GM12872 (cell line): ENCODE data around the gene JUN.

Experiments
- CTCF ChIP-seq: IDR thresholded peaks from 3 replicates; pipeline ENCODE4 v1.5.1; 2011; ENCODE audit warnings: low read depth, mild to moderate bottlenecking, low read length, moderate library complexity; ENCODE audit not compliant: insufficient read depth

The JUN gene

DNA sequence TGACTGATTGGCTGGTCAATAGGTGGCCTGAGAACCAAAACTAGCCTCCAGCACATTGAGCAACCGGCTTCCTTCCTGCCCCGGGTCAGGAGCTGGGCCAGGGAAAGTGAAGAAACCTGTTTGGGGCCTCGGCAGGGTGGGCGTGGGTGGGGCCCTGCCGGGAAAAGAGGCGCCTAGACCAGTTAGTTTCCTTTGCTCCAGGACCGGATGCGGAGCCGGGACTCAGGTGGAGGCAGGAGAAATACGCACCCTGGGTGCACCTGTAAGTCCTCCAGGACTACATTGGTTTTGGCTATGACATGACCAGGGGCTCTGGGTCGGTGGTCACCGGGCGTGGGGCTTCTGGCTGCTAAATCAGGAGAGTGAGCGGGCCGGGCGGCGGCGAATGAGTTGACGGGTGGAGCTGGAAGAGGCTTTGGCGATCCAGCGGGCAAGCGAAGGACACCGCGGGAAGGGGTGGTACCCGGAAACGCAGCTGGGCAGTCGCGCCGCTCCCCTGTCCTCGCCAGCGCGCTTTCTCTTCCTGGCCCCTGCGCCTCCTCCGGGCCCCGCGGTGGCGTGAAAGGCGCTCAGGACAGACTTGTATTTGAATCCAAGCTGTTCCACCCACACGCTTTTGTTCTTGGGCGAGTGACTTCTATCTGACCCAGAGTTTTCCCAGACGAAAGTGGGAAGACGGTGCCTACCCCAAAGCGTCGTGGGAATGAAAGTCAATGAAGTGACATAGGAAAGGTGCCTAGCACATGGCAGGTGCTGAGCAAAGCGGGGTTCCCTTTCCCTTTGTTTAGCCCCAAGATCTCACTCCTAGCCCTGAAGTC lies 30.6 kb upstream of the JUN start:
- TF ChIP-seq CTCF, result no peak

- no peak for TF ChIP-seq CTCF
Observed at GRCh38 chr1:58813801-58814200, 30.0 kb upstream of the JUN start.

GRCh38 chr1:58813361-58813760 lies 29.5 kb upstream of the JUN start:
- TF ChIP-seq CTCF, result no peak

DNA sequence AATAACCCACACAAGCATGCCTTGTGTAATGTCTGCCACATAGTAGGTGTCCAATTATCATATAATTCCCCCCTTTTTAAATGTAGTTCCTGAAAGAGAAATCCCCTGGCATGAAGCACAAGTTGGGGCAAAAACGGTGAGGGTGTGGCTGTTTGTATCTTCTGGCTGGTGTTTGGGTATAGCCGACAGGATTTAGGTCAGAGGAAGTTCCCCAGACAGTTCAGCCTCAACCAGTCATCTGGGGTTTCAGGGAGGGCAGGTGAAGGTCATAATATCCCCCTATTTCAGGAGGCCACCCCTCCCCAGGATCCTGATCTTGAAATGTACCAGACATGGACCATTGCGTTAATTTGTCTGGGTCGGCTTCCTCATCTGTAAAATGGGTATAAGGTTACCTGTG lies 29.1 kb upstream of the JUN start:
- no peak for TF ChIP-seq CTCF

GRCh38 chr1:58812468-58812867 lies 28.6 kb upstream of the JUN start:
- TF ChIP-seq CTCF, result no peak

GRCh38 chr1:58811303-58811702 lies 27.5 kb upstream of the JUN start:
- TF ChIP-seq CTCF, result no peak

- TF ChIP-seq CTCF, result no peak
Observed at GRCh38 chr1:58809325-58810010, 25.6 kb upstream of the JUN start.
